Mucosa of gallbladder (tissue), 1 donor: ENCODE results near the gene ATG9B. TPM values are rescaled to one million over a fixed set of nuclear protein-coding genes. Genes with fewer than 3 reads are reported as not detected.
"Not testable (repeated sequence)": the region's sequence is repeated elsewhere in the genome, so short reads cannot be mapped to it uniquely, and the experiment has no call there.

Experiments used
- DNase-seq: peaks from one replicate; pipeline ENCODE4 v3.0.0-alpha.2; 2020; ENCODE audit warnings: low spot score
- total RNA-seq: library from RNA; stranded (reverse); gene quantifications from one replicate; pipeline ENCODE4 v1.2.1, GENCODE V29; 2021
- donor health status: DM: no; HTN: no; CAD: no.

Gene ATG9B
- total RNA-seq, 1 donor from 2014 or later: 1.2 TPM

- no peak for DNase-seq
Measured at GRCh38 chr7:151058781-151059366, 34.6 kb upstream of the ATG9B start.

GRCh38 chr7:151057989-151058780, 33.9 kb upstream of the ATG9B start:
- peak; percentile 99 for DNase-seq

- DNase-seq: no peak
Measured at GRCh38 chr7:151057506-151057988, 33.3 kb upstream of the ATG9B start, which contains the start of gene CDK5. Gene CDK5, minus strand, starts transcription at chr7:151057897. Its CDS starts 49 bp downstream, at chr7:151057848.

- no peak for DNase-seq
Measured at GRCh38 chr7:151056666-151057505, 32.6 kb upstream of the ATG9B start.

- DNase-seq: no peak
Measured at GRCh38 chr7:151056283-151056665, 32.0 kb upstream of the ATG9B start.

DNA sequence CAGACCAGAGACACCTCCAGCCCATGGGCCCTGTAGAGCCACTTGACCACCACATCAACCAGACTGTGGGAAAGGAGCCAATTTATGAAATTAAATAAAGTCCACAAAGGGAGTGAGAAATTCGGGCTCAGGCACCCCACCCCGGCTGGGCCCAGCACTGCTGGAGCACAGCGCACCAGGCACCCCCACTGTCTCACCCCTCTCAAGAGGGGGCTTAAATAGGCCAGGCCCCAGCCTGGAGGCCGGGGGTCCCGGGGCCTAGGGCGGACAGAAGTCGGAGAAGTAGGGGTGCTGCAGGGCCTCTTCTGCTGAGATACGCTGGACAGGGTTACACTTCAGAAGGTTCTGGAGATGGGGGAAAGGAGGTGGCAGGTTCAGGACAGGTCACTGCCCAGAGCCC, 29.5 kb upstream of the ATG9B start:
- no peak for DNase-seq

- no peak for DNase-seq
Measured at GRCh38 chr7:151053096-151053495, 28.8 kb upstream of the ATG9B start.

DNA sequence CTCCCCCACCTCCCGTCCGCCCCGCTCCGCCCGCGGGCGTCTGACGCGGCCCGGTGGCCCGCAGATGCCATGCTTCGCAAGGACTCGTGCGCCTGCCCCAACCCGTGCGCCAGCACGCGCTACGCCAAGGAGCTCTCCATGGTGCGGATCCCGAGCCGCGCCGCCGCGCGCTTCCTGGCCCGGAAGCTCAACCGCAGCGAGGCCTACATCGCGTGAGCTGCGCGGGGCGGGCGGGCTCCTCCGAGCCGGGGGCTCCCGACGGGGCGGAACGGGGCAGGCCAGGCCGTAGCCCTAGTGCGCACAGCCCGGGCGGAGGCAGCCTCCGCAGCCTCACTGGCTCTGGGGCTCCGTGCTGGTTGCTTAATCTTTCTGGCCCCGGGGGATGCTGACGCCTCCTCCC, 26.8 kb upstream of the ATG9B start:
- DNase-seq: peak; percentile 58

DNA sequence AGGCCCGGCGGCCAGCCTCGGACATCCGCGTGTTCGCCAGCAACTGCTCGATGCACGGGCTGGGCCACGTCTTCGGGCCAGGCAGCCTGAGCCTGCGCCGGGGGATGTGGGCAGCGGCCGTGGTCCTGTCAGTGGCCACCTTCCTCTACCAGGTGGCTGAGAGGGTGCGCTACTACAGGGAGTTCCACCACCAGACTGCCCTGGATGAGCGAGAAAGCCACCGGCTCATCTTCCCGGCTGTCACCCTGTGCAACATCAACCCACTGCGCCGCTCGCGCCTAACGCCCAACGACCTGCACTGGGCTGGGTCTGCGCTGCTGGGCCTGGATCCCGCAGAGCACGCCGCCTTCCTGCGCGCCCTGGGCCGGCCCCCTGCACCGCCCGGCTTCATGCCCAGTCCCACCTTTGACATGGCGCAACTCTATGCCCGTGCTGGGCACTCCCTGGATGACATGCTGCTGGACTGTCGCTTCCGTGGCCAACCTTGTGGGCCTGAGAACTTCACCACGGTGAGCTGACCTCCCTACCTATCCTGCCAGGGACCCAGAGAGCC, 24.7 kb upstream of the ATG9B start:
- DNase-seq: no peak

DNA sequence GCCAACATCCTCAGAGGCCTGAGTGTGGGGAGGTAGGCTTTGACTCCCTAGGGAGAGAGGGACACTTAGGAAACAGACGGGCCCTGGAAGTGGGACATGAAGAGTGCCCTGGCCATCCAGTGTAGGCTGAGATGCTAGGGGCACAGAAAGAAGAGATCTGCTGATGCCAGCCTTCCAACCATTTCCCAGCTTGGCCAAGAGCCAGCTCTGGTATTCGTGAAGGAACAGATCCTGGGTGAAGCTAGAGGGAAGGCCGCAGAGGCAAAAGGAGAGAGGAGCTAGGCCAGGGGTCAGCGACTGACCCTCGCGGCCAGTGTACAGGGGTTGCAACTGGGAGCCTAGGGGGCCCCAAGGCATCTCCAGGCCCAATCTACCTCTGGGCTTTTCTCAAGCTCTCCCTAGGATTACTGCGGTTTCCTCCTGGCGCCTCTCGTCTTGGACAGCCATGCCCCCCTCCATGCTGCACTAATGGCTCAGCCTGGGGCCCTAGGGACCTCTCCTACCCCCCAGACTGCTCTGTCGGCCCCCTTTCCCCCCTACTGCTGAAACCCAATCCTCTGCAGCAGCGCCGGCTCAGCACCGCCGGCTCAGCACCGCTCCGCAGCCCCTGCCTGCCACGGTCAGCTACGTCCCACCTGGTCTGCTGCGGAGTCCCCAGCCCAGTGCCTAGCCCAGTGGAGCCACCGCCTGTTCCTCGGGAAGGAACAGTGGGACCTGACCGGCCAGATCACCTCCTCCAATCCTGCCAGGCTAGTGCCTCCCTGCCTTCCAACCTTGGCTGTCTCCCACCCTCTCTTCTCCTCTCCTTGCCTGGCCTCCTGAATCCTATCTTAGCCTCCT, 23.9 kb upstream of the ATG9B start, which contains the start of gene ASIC3:
ASIC3 (plus strand) TSS at position 556 of the 840 bp plus-strand sequence. CDS start 355 bp downstream, outside the sequence.
- no peak for DNase-seq

DNA sequence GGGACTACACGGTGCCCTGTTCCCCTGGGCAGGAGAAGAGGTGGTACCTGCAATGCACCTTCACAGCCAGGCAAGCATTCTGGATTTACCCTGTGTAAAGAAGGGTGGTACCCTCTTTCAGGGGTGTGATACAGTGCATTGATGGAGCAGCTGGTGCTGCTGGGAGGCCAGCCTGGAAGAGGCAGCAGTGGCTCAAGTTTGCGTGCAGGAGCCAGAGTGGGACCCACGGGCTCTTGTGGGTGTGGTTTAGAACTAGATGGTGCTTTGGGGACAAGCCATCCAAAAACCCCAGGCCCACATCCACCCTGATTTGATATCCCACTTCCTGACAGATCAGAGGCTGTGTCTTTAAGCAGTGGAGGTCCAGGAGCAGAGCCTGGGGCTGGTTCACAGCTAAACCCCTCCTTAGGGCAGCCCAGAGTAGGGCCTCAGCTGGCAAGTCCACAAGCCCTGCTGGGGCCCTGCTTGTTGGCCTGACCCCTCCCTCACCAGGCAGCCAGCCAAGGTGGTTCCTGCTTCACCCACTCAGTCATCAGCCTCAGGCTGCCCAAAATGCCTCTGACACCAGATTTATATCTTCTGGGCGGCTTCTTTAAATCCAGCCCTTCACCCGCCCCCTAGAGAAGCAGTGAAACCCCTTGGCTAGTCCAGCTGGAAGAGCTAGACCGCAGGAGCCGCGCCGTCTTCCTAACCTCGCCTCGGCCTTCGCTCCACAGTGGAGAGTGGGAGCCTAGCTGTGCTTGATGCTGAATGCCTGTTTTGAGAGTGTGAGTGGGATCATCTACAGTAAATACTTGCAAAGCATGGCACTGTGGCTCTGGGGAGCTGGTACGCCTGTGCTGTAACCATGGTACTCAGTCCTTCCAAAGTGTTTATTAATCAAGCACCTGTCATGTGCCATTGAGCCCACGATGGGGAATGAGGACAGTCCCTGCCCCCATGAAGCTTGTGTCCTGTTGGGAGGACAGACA, 22.6 kb upstream of the ATG9B start:
- DNase-seq: no peak

- no peak for DNase-seq
Measured at GRCh38 chr7:151045967-151046366, 21.7 kb upstream of the ATG9B start.

- DNase-seq: no peak
Measured at GRCh38 chr7:151045262-151045661, 21.0 kb upstream of the ATG9B start.

GRCh38 chr7:151043959-151044358, 19.7 kb upstream of the ATG9B start:
- DNase-seq: no peak

GRCh38 chr7:151043449-151043848, 19.2 kb upstream of the ATG9B start:
- DNase-seq: not testable (repeated sequence)

DNA sequence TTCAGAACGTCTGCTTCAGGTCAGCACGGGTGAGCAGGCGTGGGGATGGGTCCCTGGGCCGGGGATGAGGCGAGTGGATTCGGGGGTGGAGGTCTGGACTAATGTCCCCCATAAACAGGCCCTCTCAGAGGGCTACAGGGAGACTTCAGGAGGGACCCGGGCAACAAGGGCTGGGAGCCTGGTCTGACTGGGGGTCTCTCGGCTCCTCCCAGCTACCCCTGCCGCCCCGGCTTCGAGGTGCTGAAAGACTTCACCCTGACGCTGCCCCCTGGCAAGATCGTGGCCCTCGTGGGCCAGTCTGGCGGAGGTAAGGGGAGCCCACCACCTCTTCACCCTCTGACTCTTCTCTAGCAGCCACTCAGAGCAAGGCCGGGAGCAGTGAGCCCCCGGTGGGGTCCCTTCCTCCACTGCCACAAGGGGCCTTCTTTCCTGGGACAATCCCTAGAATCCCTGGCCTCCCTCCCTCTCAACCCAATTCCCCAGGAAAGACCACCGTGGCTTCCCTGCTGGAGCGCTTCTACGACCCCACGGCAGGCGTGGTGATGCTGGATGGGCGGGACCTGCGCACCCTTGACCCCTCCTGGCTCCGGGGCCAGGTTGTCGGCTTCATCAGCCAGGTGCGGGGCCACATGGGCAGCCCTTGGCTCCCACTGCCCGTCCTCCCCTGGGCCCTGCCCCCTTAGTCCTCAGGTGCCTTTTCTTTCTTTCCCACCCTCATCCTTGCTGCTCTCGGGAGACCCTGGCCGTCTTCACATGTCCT, 16.5 kb upstream of the ATG9B start:
- DNase-seq: no peak

DNA sequence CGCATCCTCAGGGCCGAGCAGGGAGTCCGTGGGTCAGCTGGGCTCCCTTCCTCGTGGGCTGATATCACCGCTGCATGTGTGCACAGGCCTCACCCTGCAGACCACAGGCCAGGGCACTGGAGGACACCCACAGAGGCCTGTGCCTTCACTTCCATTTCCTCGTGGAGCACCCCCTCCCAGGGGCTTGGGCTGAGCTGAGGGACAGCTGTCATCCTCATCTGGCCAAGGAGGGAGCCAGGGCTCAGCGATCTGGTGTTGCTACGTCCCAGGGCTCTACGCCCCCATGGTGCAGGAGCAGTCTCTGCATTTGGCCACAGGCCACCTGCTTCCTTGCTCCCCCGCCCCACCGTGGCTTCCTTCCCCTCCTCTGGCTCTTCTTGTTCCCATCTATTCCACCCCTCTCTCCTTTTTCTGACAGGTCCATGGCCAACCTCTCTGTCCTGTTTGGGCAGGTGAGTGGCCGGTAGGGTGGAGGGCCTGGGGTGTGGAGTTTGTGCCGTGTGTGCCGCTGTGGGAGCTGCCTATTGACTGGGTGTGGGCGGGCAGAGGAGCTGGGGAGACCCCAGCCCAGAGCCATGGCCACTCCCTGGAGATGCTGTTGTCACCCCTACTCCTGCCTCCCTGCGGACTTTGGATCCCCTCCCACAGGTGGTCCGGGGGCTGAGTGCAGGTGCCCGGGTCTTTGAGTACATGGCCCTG, 15.7 kb upstream of the ATG9B start:
- no peak for DNase-seq
